K562 treated with DMSO at 1 percent for 12 hours (cell line): ENCODE results near the gene ZNF619. TPM values are rescaled to one million over a fixed set of nuclear protein-coding genes. Genes with fewer than 3 reads are reported as not detected.

Source experiments
- total RNA-seq: library from RNA; unstranded; fragments of 300-600 nt; gene quantifications from 2 replicates; pipeline ENCODE4 v1.2.3, GENCODE V29; 2022; ENCODE audit not compliant: insufficient read depth

ZNF619 gene
- 1.5 and 7.2 TPM in 2 replicates for total RNA-seq

DNA sequence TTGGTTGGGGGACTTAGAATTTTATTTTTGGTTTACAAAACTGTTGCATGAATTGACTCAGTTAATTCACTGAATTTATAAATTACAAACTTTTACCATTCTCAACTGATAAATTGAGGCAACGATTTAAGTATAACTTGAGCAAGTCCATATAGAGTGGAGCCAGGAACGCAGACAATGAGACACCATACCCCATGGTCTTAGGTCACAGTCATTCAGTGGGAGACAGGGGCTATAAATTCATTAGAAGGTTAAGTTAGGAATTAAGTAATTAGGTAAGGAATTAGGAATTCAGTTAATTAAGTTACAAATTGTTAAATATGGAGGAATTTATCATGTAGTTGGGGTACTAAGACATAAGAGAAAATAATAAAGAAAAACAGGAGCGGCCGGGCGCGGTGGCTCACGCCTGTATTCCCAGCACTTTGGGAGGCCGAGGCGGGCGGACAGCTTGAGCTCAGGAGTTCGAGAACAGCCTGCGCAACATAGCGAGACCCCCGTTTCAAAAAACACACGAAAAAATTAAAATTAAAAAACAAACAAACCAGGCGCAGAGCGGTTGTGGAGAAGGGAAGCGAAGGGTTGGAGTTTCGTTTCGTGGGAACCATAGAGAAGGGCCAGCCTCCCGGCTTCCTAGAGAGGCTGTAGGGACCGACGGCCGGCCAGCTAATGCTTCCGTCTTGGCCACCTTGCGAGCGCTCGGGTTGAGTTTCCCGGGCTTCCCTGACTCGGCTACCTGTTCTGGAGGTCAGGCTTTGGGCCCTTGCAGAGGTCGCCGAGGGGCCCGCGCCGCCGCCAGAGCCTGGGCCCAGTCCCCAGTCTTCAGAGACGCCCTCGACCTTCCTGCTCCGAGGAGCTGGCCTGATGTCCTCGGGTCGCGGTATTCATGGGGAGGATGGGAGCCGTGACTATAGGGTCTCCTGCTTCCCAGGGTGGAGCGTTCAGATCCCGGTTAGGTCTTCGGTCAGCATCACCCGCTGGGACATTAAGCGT lies at the start of gene ZNF619:
Gene ZNF619 (plus strand): TSS at position 645 of the 993 bp plus-strand sequence. CDS start 858 bp downstream, outside the sequence.

DNA sequence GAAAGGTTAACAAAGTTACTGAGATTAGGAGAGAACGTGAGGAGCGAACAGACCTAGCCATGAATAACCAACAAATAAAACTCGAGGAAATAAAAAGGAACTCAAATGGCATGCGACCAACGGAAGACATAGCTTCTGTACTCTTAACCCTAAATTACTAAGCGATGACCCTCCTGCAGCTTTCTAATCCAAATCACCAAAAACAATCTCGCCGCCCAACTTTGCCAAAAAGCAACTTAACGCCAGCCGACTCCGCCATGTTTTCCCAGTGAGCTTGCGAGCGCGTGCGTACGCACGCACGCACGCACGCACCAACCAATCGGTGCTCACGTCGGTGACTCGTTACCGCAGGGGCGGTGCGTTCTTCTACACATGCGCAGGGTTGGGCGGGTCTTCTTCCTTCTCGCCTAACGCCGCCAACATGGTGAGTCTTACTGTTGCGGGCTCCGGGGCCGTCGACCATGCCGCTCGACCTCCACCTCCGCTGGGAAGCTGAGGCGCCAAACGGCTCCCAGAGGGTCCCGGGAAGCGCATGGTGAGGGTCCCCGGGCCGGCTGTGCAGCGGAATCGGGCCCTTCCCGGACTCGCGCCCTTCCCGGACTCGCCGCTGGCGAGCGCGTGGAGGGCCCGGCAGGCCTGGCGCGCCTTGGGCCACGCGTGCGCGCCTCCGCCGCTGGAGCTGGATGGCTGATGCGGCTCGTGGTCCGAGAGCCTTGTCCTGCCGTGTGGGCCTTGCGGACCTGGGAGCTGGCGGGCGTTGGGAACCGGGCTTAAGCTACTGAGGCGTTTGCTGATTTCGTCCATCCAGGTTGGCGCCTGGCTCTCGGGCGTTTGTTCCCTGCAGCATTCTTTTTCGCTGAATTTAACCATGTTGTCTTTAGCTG lies 19.7 kb upstream of the ZNF619 start, which contains the start of gene RPL14:
Gene RPL14 (plus strand): TSS at position 400 of the 884 bp plus-strand sequence. CDS start 133 bp downstream, at position 533.

DNA sequence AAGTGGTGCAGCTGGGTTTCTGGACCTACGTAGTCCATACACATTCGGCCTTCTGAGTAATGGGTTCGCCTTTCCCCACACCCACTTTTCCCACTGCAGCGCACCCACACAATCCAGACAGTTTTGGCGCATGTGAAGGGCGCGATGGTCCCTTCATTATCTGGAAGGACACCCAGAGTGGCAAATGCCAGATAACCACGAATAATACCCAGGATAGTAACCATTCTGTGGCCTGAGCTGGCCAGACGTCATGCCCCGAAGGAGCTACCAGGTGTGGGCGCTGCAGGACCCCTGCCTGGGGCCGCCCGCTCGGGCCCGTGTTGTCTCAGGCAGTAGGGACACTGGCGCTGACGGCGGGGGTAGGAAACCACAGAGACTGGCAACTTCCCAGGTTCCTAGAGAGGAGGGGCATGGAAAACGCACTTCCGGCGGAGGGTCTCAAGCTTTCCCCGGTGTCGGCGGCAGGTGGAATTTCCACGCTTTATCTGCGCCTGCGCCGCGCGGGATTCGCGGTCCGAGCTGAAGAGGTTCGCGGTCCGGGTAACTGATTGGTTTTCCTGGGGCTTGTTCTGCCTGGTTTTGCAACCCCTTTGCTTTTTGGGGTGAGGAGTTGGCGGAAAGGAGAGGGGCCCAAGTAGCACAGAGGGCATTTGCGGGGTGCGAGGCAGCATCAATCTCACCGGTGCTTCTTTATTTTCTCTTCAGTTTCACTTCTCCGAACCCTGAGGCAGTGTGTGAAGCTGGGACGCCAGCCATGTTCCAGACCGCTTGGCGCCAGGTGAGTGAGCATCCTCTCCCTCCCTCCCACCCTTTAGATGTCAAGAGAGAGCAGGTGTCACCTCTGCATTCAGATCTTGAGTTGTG lies 28.9 kb downstream of the ZNF619 start, which contains the start of gene ZNF620:
Gene ZNF620 (plus strand): TSS at position 441 of the 864 bp plus-strand sequence. CDS start 314 bp downstream, at position 755.

DNA sequence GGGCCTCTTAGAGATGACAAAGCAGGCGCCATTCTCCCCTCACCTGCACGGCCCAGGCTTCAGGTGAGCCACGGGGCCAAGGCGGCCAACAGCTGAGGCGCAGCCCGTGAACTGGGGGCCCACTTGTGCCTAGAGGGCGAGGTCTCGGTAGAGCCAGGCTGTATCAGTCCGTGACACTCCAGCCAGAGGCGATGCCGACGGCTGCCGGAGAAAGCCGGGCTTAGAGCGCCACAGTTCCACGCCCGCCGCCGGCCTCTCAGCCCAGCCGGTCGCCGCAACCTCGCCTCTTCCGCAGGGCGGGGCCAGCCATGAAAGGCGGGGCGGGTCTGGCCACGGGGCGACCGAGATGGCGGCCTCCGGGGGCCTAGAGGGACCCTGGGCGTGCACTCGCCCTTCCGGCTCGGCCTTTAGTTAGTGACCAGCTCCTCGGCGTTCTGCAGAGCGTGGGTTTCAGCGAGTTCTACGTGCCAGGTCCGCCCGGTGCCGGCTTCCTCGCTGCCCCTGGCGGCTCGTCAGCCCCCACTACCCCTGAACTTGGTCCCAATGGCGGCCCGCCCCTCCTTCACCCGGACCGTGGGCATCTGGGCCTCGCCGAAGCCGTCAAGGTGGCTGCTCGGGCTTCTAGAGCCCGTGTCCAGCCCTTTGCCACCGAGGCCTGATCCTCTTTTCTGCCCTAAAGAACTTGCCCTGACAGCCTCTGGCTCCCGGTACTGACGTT lies 47.8 kb downstream of the ZNF619 start, which contains the start of gene ZNF621:
Gene ZNF621 (plus strand): TSS at position 393 of the 718 bp plus-strand sequence. CDS start 881 bp downstream, outside the sequence.

Other genes starting within 250 kb of the ZNF619 start
- gene EIF1B, start 167.4 kb upstream of the ZNF619 start, total RNA-seq: 120 and 192 TPM in 2 replicates
- gene ENTPD3, start 89.9 kb upstream of the ZNF619 start, total RNA-seq: 0.47 and 2.2 TPM in 2 replicates
- 3,412 and 3,562 TPM in 2 replicates for gene RPL14, start 19.8 kb upstream of the ZNF619 start, total RNA-seq
- gene ZNF620, start 28.9 kb downstream of the ZNF619 start, total RNA-seq: 3.0 and 8.8 TPM in 2 replicates
- gene ZNF621, start 47.8 kb downstream of the ZNF619 start, total RNA-seq: 3.6 and 14.6 TPM in 2 replicates